WTC11 (cell line): ENCODE results near the gene TM2D1.

ENCODE experiments used
- ATF2 ChIP-seq: sonication (generic); formaldehyde crosslinking; IDR thresholded peaks from 2 replicates; pipeline ENCODE4 v1.8.1; 2022; ENCODE audit warnings: low read depth, missing genetic modification reagents, borderline replicate concordance
- CREM ChIP-seq: sonication (generic); formaldehyde crosslinking; IDR thresholded peaks from 2 replicates; pipeline ENCODE4 v1.8.1; 2022; ENCODE audit warnings: mild to moderate bottlenecking, missing genetic modification reagents, moderate library complexity
- FOXJ3 ChIP-seq: sonication (generic); formaldehyde crosslinking; IDR thresholded peaks from 2 replicates; pipeline ENCODE4 v1.9.0; 2021; ENCODE audit warnings: missing genetic modification reagents, mild to moderate bottlenecking, borderline replicate concordance
- IRF2 ChIP-seq: sonication (generic); formaldehyde crosslinking; IDR thresholded peaks from 2 replicates; pipeline ENCODE4 v1.8.0; 2022; ENCODE audit warnings: low read depth, missing genetic modification reagents, borderline replicate concordance
- NR2C2 ChIP-seq: sonication (generic); formaldehyde crosslinking; IDR thresholded peaks from 2 replicates; pipeline ENCODE4 v1.8.0; 2022; ENCODE audit warnings: mild to moderate bottlenecking, missing genetic modification reagents
- NR3C1 ChIP-seq: sonication (generic); formaldehyde crosslinking; conservative IDR thresholded peaks from 2 replicates; pipeline ENCODE4 v1.8.1; 2023; ENCODE audit warnings: low read depth, mild to moderate bottlenecking, missing genetic modification reagents
- SMAD3 ChIP-seq: sonication (generic); formaldehyde crosslinking; IDR thresholded peaks from 2 replicates; pipeline ENCODE4 v1.8.0; 2022; ENCODE audit warnings: missing genetic modification reagents, mild to moderate bottlenecking, borderline replicate concordance
- SP1 ChIP-seq: sonication (generic); formaldehyde crosslinking; conservative IDR thresholded peaks from 2 replicates; pipeline ENCODE4 v1.8.1; 2022; ENCODE audit warnings: missing genetic modification reagents
- TEAD4 ChIP-seq: sonication (generic); formaldehyde crosslinking; IDR thresholded peaks from 2 replicates; pipeline ENCODE4 v1.8.0; 2022; ENCODE audit warnings: mild to moderate bottlenecking, missing genetic modification reagents
- ZBTB43 ChIP-seq: sonication (generic); formaldehyde crosslinking; IDR thresholded peaks from 2 replicates; pipeline ENCODE4 v1.8.1; 2023; ENCODE audit warnings: mild to moderate bottlenecking, missing genetic modification reagents
- ZNF416 ChIP-seq: fragments of 250-450 bp; sonication (Bioruptor Pico); IDR thresholded peaks from 2 replicates; pipeline ENCODE4 v1.9.0; 2021; ENCODE audit warnings: mild to moderate bottlenecking, inconsistent platforms
- TF ChIP-seq, protein P1 (sequence below): fragments of 200-600 bp; IDR thresholded peaks from 2 replicates; pipeline ENCODE4 v1.8.0; 2022; ENCODE audit warnings: antibody characterized with exemption
- TF ChIP-seq, protein P2 (sequence below): sonication (generic); formaldehyde crosslinking; IDR thresholded peaks from 2 replicates; pipeline ENCODE4 v1.8.0; 2023; ENCODE audit warnings: mild to moderate bottlenecking, missing genetic modification reagents
- TF ChIP-seq, protein P3 (sequence below): sonication (generic); formaldehyde crosslinking; IDR thresholded peaks from 2 replicates; pipeline ENCODE4 v1.8.0; 2022; ENCODE audit warnings: mild to moderate bottlenecking, missing genetic modification reagents

DNA sequence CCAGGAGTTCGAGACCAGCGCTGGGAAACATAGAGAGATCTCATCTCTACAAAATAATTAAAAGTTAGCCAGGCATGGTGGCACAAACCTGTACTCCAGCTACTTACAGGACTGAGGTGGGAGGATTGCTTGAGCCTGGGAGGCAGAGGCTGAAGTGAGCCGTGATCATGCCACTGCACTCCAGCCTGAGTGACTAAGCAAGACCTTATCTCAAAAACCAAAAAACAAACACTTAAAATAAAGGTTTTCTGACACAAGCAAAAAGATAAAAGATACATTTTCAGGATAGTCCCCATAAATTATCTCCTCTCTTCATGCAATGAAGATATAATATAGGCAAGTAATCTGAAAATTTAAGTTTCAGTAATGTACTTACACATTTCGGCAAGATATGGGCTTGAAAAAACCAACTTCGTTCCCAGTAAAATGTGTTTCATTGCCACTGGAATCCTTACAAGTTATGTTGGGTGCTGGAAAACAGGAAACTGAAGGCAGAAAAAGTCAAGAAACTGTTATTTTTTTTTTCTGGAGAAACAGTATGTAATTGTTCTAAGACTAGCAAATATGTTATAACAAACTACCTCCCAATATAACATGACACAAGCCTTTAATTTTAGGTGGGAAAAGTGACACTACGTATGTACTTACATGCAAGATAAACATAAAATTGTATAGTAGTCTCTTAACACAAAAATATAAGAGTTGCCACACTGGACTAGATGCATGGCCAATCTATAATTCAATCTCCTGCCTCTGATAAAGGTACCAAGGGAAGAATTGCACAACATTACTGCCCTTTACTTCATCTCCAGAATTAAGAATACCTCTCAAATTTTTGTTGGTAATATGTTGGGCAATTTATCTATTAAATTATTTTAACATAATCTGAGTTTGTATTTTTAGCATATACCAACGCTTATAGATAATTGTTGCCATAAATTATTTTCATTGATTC, 15.7 kb downstream of the TM2D1 start:
- TF ChIP-seq, protein P1, sequence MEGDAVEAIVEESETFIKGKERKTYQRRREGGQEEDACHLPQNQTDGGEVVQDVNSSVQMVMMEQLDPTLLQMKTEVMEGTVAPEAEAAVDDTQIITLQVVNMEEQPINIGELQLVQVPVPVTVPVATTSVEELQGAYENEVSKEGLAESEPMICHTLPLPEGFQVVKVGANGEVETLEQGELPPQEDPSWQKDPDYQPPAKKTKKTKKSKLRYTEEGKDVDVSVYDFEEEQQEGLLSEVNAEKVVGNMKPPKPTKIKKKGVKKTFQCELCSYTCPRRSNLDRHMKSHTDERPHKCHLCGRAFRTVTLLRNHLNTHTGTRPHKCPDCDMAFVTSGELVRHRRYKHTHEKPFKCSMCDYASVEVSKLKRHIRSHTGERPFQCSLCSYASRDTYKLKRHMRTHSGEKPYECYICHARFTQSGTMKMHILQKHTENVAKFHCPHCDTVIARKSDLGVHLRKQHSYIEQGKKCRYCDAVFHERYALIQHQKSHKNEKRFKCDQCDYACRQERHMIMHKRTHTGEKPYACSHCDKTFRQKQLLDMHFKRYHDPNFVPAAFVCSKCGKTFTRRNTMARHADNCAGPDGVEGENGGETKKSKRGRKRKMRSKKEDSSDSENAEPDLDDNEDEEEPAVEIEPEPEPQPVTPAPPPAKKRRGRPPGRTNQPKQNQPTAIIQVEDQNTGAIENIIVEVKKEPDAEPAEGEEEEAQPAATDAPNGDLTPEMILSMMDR, result no peak
- no peak for TF ChIP-seq NR2C2 (CRISPR knock-in tag)
- no peak for TF ChIP-seq SP1 (CRISPR knock-in tag)
- TF ChIP-seq ZBTB43, result no peak
- TF ChIP-seq, protein P2, sequence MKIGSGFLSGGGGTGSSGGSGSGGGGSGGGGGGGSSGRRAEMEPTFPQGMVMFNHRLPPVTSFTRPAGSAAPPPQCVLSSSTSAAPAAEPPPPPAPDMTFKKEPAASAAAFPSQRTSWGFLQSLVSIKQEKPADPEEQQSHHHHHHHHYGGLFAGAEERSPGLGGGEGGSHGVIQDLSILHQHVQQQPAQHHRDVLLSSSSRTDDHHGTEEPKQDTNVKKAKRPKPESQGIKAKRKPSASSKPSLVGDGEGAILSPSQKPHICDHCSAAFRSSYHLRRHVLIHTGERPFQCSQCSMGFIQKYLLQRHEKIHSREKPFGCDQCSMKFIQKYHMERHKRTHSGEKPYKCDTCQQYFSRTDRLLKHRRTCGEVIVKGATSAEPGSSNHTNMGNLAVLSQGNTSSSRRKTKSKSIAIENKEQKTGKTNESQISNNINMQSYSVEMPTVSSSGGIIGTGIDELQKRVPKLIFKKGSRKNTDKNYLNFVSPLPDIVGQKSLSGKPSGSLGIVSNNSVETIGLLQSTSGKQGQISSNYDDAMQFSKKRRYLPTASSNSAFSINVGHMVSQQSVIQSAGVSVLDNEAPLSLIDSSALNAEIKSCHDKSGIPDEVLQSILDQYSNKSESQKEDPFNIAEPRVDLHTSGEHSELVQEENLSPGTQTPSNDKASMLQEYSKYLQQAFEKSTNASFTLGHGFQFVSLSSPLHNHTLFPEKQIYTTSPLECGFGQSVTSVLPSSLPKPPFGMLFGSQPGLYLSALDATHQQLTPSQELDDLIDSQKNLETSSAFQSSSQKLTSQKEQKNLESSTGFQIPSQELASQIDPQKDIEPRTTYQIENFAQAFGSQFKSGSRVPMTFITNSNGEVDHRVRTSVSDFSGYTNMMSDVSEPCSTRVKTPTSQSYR (CRISPR knock-in tag), result no peak
- TF ChIP-seq ZNF416 (CRISPR knock-in tag), result no peak
- no peak for TF ChIP-seq IRF2
- TF ChIP-seq, protein P3, sequence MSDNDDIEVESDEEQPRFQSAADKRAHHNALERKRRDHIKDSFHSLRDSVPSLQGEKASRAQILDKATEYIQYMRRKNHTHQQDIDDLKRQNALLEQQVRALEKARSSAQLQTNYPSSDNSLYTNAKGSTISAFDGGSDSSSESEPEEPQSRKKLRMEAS, result no peak
- TF ChIP-seq NR3C1 (CRISPR knock-in tag), result no peak
- TF ChIP-seq SMAD3, result no peak
- no peak for TF ChIP-seq TEAD4 (CRISPR knock-in tag)
- no peak for TF ChIP-seq FOXJ3
- TF ChIP-seq CREM, result no peak
- TF ChIP-seq ATF2 (CRISPR knock-in tag), result no peak
